Measurements from ENCODE around the gene FCER1G.

Gene FCER1G

DNA sequence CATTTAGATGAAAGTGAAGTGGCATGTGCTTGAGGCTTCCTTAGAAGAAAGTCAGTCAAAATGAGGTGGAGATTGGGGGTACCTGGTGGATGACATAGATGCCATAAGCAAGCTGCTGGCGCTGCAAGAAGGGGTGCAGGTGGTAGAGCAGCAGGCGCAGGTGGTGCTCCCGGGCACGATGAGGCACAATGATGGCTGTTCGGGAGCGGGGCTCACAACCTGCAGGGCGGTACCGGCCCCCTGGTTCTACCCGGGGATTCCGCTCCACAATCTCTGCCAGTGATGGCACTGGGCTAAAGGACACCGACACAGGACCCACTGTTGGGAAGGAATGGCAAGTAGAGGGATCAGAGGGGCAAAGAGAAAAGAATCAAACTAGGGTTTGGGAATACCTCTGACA is 40.2 kb upstream of the FCER1G start:
- H3K27me3 ChIP-seq (ENCODE audit: insufficient read depth, low read length), result no peaks in the 10 kb centered on the region
- no peaks in the 10 kb centered on the region for H3K9me3 ChIP-seq (ENCODE audit: low read length)
- H3K27ac ChIP-seq (ENCODE audit: low read depth, low read length, poor library complexity, severe bottlenecking), result peak overlapping the region; percentile 83
- TF ChIP-seq, protein P1, sequence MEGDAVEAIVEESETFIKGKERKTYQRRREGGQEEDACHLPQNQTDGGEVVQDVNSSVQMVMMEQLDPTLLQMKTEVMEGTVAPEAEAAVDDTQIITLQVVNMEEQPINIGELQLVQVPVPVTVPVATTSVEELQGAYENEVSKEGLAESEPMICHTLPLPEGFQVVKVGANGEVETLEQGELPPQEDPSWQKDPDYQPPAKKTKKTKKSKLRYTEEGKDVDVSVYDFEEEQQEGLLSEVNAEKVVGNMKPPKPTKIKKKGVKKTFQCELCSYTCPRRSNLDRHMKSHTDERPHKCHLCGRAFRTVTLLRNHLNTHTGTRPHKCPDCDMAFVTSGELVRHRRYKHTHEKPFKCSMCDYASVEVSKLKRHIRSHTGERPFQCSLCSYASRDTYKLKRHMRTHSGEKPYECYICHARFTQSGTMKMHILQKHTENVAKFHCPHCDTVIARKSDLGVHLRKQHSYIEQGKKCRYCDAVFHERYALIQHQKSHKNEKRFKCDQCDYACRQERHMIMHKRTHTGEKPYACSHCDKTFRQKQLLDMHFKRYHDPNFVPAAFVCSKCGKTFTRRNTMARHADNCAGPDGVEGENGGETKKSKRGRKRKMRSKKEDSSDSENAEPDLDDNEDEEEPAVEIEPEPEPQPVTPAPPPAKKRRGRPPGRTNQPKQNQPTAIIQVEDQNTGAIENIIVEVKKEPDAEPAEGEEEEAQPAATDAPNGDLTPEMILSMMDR (IDR thresholded peaks at IDR 0.05; ENCODE audit: low read length), result no peak
- no peak for TF ChIP-seq EZH2 (IDR thresholded peaks at IDR 0.05; ENCODE audit: borderline replicate concordance, low read length)
- H2AFZ ChIP-seq (ENCODE audit: low read length), result no peak overlapping the region
- H3K79me2 ChIP-seq (ENCODE audit: insufficient read depth, low read length), result no peaks in the 10 kb centered on the region
- no peaks in the 10 kb centered on the region for H4K20me1 ChIP-seq (ENCODE audit: insufficient read depth, low read length)
- no peaks in the 10 kb centered on the region for H3F3A ChIP-seq (ENCODE audit: insufficient read depth, low read length)
- no peak overlapping the region for H3K4me3 ChIP-seq (ENCODE audit: low read depth, low read length, poor library complexity, severe bottlenecking)
- no peak overlapping the region; the same call in 1 of the 2 replicates for H3K9ac ChIP-seq (ENCODE audit: low read length)
- H3K4me2 ChIP-seq (ENCODE audit: low read length), result peak overlapping the region; percentile 97; the same call in 1 of the 2 replicates
- H3K36me3 ChIP-seq (ENCODE audit: insufficient read depth, low read length), result peaks cover 52% of the 10 kb centered on the region
- H3K9me2 ChIP-seq (ENCODE audit: low read depth, low read length), result no peaks in the 10 kb centered on the region
- peaks cover 31% of the 10 kb centered on the region for H3K4me1 ChIP-seq (ENCODE audit: insufficient read depth, low read length, severe bottlenecking)

DNA sequence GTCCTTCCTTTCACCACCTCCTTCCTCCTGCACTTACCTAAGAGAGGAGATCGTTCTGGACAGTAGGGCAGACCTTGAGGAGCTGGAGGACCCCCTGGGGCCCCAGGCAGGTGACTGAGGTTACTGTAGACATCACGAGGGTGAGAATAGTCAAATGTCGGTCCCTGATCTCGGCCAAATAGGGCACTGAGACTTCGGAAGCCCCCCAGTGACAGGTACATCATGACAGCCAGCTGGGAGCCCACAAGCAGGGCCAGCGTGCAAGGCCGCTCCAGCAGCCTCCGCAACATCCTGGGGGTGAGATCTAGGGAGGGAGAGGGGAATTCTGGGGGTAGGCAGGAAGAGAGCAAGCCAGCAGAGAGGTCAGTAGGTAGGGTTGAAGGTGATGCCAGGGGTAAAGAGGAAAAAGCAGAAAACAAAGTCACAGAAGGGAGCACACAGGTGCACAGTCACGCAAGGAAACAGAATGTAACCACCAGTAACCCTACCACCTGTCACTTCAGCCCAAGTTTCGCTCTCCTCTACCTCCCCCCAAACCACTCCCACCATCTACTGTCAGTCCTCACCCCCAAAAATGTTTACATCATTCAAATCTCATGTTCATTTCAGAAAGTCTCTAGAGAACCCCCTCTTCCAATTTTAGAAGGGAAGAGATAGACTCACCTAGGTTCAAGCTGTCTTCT is 39.2 kb upstream of the FCER1G start:
- Histone ChIP-seq H3K9me3 (ENCODE audit: low read length) (no peaks in the 10 kb centered on the region), H3K9ac (ENCODE audit: low read length) (peak overlapping the region; percentile 70), H3F3A (ENCODE audit: insufficient read depth, low read length) (no peaks in the 10 kb centered on the region), H3K27ac (ENCODE audit: low read depth, low read length, poor library complexity, severe bottlenecking) (peak overlapping the region; percentile 83), H2AFZ (ENCODE audit: low read length) (no peak overlapping the region), H4K20me1 (ENCODE audit: insufficient read depth, low read length) (no peaks in the 10 kb centered on the region), H3K4me2 (ENCODE audit: low read length) (peak overlapping the region; percentile 97), H3K36me3 (ENCODE audit: insufficient read depth, low read length) (peaks cover 45% of the 10 kb centered on the region), H3K79me2 (ENCODE audit: insufficient read depth, low read length) (no peaks in the 10 kb centered on the region), H3K4me3 (ENCODE audit: low read depth, low read length, poor library complexity, severe bottlenecking) (peak overlapping the region; percentile 74), H3K4me1 (ENCODE audit: insufficient read depth, low read length, severe bottlenecking) (peaks cover 31% of the 10 kb centered on the region), H3K9me2 (ENCODE audit: low read depth, low read length) (no peaks in the 10 kb centered on the region), H3K27me3 (ENCODE audit: insufficient read depth, low read length) (no peaks in the 10 kb centered on the region)
- TF ChIP-seq, protein P1 (IDR thresholded peaks at IDR 0.05; ENCODE audit: low read length), result no peak
- TF ChIP-seq EZH2 (IDR thresholded peaks at IDR 0.05; ENCODE audit: borderline replicate concordance, low read length), result no peak

DNA sequence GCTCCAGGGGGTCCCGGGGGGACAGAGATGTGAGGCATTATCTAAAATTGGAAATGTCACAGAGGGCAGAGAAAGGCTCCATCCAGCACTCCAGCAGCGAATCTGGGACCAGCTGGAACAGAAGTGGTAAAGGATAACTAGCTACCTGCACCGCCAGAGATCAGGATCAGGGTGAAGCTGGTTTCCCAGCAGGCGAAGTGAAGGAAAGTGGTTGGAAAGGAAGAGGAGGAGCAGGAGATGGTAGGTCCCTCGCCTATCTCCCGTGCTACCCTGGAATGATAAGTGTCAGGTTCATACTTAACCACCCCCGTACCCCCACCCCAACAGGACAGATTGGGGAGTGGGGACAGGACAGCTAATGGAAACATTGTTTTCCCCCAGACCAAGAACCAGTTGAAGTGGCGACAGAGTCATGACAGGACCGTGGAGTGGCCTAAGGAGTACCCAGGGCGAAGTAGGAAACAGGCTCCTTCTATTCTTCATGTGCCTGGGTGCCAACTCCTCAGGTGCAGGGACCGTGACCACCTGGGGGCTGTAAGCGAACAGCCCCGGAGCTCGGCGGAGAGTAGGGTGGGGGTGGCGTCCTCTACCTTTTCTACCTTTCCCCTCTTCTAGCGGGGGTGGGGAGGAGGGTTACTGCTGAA is 38.5 kb upstream of the FCER1G start:
- Histone ChIP-seq H3K79me2 (ENCODE audit: insufficient read depth, low read length) (no peaks in the 10 kb centered on the region), H2AFZ (ENCODE audit: low read length) (no peak overlapping the region), H3K9me2 (ENCODE audit: low read depth, low read length) (no peaks in the 10 kb centered on the region), H3K9me3 (ENCODE audit: low read length) (no peaks in the 10 kb centered on the region), H4K20me1 (ENCODE audit: insufficient read depth, low read length) (no peaks in the 10 kb centered on the region), H3K27ac (ENCODE audit: low read depth, low read length, poor library complexity, severe bottlenecking) (peak overlapping the region; percentile 83), H3F3A (ENCODE audit: insufficient read depth, low read length) (no peaks in the 10 kb centered on the region), H3K27me3 (ENCODE audit: insufficient read depth, low read length) (no peaks in the 10 kb centered on the region), H3K4me3 (ENCODE audit: low read depth, low read length, poor library complexity, severe bottlenecking) (peak overlapping the region; percentile 74), H3K9ac (ENCODE audit: low read length) (peak overlapping the region; percentile 70), H3K36me3 (ENCODE audit: insufficient read depth, low read length) (peaks cover 38% of the 10 kb centered on the region), H3K4me2 (ENCODE audit: low read length) (peak overlapping the region; percentile 97), H3K4me1 (ENCODE audit: insufficient read depth, low read length, severe bottlenecking) (peaks cover 31% of the 10 kb centered on the region)
- TF ChIP-seq EZH2 (IDR thresholded peaks at IDR 0.05; ENCODE audit: borderline replicate concordance, low read length), result no peak
- TF ChIP-seq, protein P1 (IDR thresholded peaks at IDR 0.05; ENCODE audit: low read length), result no peak
